ENCODE measurements around the gene SIK1.

The SIK1 gene

GRCh38 chr21:43365611-43366426 lies 61.1 kb downstream of the SIK1 start:
- DNase-seq: no peak

- peak; percentile 68 for DNase-seq
Observed at GRCh38 chr21:43364851-43365424, 62.0 kb downstream of the SIK1 start.
